Adrenal gland (tissue), 5 donors: ENCODE measurements around the gene SH3BP2.

Source experiments
- POLR2A ChIP-seq, 2 donors: fragments of 450-650 bp; IDR thresholded peaks; one replicate each; pipeline ENCODE4 v1.6.1; 2017; ENCODE audit warnings: antibody characterized with exemption in 2 of 2, mild to moderate bottlenecking in 2 of 2, moderate library complexity in 1 of 2
- TF ChIP-seq, protein P1 (sequence below), 6 experiments: fragments of 450-650 bp in 4 of 6; fragments of 200-600 bp in 2 of 6; sonication (generic) in 1 of 6; IDR thresholded peaks; 1 replicate in 5 of 6; 2 replicates in 1 of 6; pipeline versions ENCODE4 v1.5.1 to v1.8.0; 2016 to 2021; ENCODE audit warnings: antibody characterized with exemption in 6 of 6, mild to moderate bottlenecking in 2 of 6, moderate library complexity in 1 of 6
- donor health status: DM: no; HTN: no; CAD: no.

DNA sequence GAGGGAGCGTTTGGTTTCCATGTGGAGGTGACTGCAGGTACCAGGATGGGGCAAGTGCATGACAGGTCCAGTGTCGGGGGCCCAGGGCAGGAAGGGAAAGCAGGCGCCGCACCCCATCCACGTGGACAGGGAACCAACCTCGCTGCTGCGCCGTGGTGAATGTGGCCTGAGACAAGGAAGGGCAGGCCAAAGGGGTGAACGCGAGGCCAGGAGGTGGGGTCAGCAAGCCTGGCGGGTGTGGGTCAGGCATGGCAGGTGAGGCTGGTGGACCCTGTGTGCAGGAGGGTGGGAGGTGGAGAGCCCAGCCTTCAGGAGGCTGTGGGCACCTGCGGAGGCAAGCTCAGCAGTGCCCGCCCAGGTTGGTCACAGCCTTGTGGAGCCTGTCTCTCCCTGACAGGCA lies 14.7 kb downstream of the SH3BP2 start:
- TF ChIP-seq, protein P1, sequence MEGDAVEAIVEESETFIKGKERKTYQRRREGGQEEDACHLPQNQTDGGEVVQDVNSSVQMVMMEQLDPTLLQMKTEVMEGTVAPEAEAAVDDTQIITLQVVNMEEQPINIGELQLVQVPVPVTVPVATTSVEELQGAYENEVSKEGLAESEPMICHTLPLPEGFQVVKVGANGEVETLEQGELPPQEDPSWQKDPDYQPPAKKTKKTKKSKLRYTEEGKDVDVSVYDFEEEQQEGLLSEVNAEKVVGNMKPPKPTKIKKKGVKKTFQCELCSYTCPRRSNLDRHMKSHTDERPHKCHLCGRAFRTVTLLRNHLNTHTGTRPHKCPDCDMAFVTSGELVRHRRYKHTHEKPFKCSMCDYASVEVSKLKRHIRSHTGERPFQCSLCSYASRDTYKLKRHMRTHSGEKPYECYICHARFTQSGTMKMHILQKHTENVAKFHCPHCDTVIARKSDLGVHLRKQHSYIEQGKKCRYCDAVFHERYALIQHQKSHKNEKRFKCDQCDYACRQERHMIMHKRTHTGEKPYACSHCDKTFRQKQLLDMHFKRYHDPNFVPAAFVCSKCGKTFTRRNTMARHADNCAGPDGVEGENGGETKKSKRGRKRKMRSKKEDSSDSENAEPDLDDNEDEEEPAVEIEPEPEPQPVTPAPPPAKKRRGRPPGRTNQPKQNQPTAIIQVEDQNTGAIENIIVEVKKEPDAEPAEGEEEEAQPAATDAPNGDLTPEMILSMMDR (IDR thresholded peaks at IDR 0.05): no peak
- no peak for TF ChIP-seq POLR2A (IDR thresholded peaks at IDR 0.05)
